HUDEP-2 (cell line): ENCODE results near the gene STYK1.

Source experiments
- DNase-seq, 76 experiments: peaks; one replicate each; lab custom pipeline; 2025; ENCODE audit not compliant: unreplicated experiment in 76 of 76; lab: John Stamatoyannopoulos, UW

The STYK1 gene

GRCh38 chr12:10673659-10674384 is at the start of gene STYK1:
Gene STYK1, minus strand, starts transcription at chr12:10674052. Its CDS starts 39,434 bp downstream, at chr12:10634618.
- peak in 29 of 76 experiments; percentile 2 to 49 (median 19) for DNase-seq

- peak in 74 of 76 experiments; percentile 9 to 80 (median 64) for DNase-seq
These were observed 49.3 kb upstream of the STYK1 start, which contains the start of gene YBX3 for GRCh38 chr12:10722905-10723746. Gene YBX3, minus strand, starts transcription at chr12:10723323. Its CDS starts 212 bp downstream, at chr12:10723111.

GRCh38 chr12:10722502-10722904 is 48.7 kb upstream of the STYK1 start:
- DNase-seq = peak in 31 of 76 experiments; percentile 4 to 62 (median 28)

GRCh38 chr12:10721651-10722501 is 48.0 kb upstream of the STYK1 start:
- DNase-seq = peak in 58 of 76 experiments; percentile 4 to 72 (median 32)

- no peak for DNase-seq
These were observed 47.3 kb upstream of the STYK1 start for GRCh38 chr12:10720974-10721650.

GRCh38 chr12:10719482-10719881 is 45.6 kb upstream of the STYK1 start:
- peak in 1 of 76 experiments; percentile 3 for DNase-seq

- no peak for DNase-seq
These were observed 44.5 kb upstream of the STYK1 start for GRCh38 chr12:10718279-10718821.

GRCh38 chr12:10717410-10717809 is 43.6 kb upstream of the STYK1 start:
- DNase-seq = no peak

GRCh38 chr12:10716704-10717315 is 43.0 kb upstream of the STYK1 start:
- DNase-seq = no peak

GRCh38 chr12:10716277-10716676 is 42.4 kb upstream of the STYK1 start:
- DNase-seq = no peak

- no peak for DNase-seq
These were observed 41.6 kb upstream of the STYK1 start for GRCh38 chr12:10715491-10715890.

- no peak for DNase-seq
These were observed 36.0 kb upstream of the STYK1 start for GRCh38 chr12:10709808-10710207.

GRCh38 chr12:10708862-10709261 is 35.0 kb upstream of the STYK1 start:
- DNase-seq = no peak

GRCh38 chr12:10705655-10706054 is 31.8 kb upstream of the STYK1 start:
- DNase-seq = no peak

- peak in 5 of 76 experiments; percentile 4 to 15 (median 10) for DNase-seq
These were observed 28.0 kb upstream of the STYK1 start for GRCh38 chr12:10701843-10702242.

GRCh38 chr12:10701131-10701681 is 27.4 kb upstream of the STYK1 start:
- no peak for DNase-seq

- peak in 1 of 76 experiments; percentile 5 for DNase-seq
These were observed 26.7 kb upstream of the STYK1 start for GRCh38 chr12:10700581-10700980.

GRCh38 chr12:10697862-10698261 is 24.0 kb upstream of the STYK1 start:
- no peak for DNase-seq

GRCh38 chr12:10697156-10697555 is 23.3 kb upstream of the STYK1 start:
- DNase-seq = peak in 2 of 76 experiments; percentile 12 to 13
